IMR-90 (cell line): ENCODE measurements around the gene PTP4A2. TPM values are rescaled to one million over a fixed set of nuclear protein-coding genes. Genes with fewer than 3 reads are reported as not detected.
A peak's percentile ranks its signal among the peaks of the same experiment; 100 is the strongest.

Source experiments
- ATAC-seq: fragments of 200-7000 bp; cut with Tn5 transposase; 2 replicates; pipeline ENCODE4 v1.9.1; 2020; ENCODE audit warnings: low read depth, mild to moderate bottlenecking, moderate library complexity
- BruUV-seq: library from RNA; stranded (reverse); fragments of 400-500 nt; replicated peaks from 2 replicates; lab custom pipeline; 2021; lab: Mats Ljungman, UMichigan
- CTCF ChIA-PET: fragments of 300-600 bp; formaldehyde crosslinking; extraction: SDS; loops from one replicate; lab custom pipeline; 2021; ENCODE audit warnings: antibody characterized with exemption; lab: Yijun Ruan, JAX
- POLR2A ChIA-PET: fragments of 300-600 bp; sonication (Branson Sonifier 250); formaldehyde crosslinking; loops from one replicate; lab custom pipeline; 2022; ENCODE audit warnings: antibody characterized with exemption; ENCODE audit not compliant: unreplicated experiment; lab: Charles Lee
- DNase-seq: peaks from one replicate; pipeline ENCODE4 v3.0.0; 2013
- H2AFZ ChIP-seq: replicated peaks from 2 replicates; pipeline ENCODE3; 2013; ENCODE audit warnings: low read length, mild to moderate bottlenecking; ENCODE audit not compliant: poor library complexity
- H2AK5ac ChIP-seq: 2 replicates; pipeline ENCODE4 v1.6.1; 2013; ENCODE audit warnings: low read depth, low read length, inconsistent platforms
- H2AK9ac ChIP-seq: replicated peaks from 2 replicates; pipeline ENCODE3; 2013; ENCODE audit warnings: mild to moderate bottlenecking, low read depth, low read length, moderate library complexity; ENCODE audit not compliant: poor library complexity
- H2BK120ac ChIP-seq: 2 replicates; pipeline ENCODE4 v1.6.1; 2013; ENCODE audit warnings: low read depth, low read length, inconsistent platforms
- H2BK15ac ChIP-seq: 3 replicates; pipeline ENCODE4 v1.6.1; 2013; ENCODE audit warnings: low read depth, low read length, inconsistent platforms
- H2BK20ac ChIP-seq: 2 replicates; pipeline ENCODE4 v1.6.1; 2013; ENCODE audit warnings: low read depth, mild to moderate bottlenecking, inconsistent platforms, low read length, moderate library complexity
- H2BK5ac ChIP-seq: 2 replicates; pipeline ENCODE4 v1.6.1; 2013; ENCODE audit warnings: mild to moderate bottlenecking, low read depth, low read length, inconsistent platforms; ENCODE audit not compliant: poor library complexity, severe bottlenecking
- H3K14ac ChIP-seq: replicated peaks from 2 replicates; pipeline ENCODE4 v1.6.1; 2013; ENCODE audit warnings: low read depth, low read length, inconsistent platforms
- H3K18ac ChIP-seq: 2 replicates; pipeline ENCODE4 v1.6.1; 2013; ENCODE audit warnings: low read depth, low read length, control low read depth
- H3K23ac ChIP-seq: 2 replicates; pipeline ENCODE4 v1.6.1; 2013; ENCODE audit warnings: low read depth, low read length, inconsistent platforms
- H3K27ac ChIP-seq: 2 replicates; pipeline ENCODE4 v1.5.1; 2013; ENCODE audit warnings: mild to moderate bottlenecking, control low read depth, low read length; ENCODE audit not compliant: insufficient read depth
- H3K27me3 ChIP-seq: 2 replicates; pipeline ENCODE4 v1.6.1; 2013; ENCODE audit warnings: low read length; ENCODE audit not compliant: control insufficient read depth, insufficient read depth
- H3K36me3 ChIP-seq: 2 replicates; pipeline ENCODE4 v1.6.1; 2013; ENCODE audit warnings: low read length, mixed read lengths; ENCODE audit not compliant: control insufficient read depth, insufficient read depth
- H3K4ac ChIP-seq: 2 replicates; pipeline ENCODE4 v1.6.1; 2013; ENCODE audit warnings: low read depth, low read length, inconsistent platforms
- H3K4me1 ChIP-seq: 2 replicates; pipeline ENCODE4 v1.6.1; 2013; ENCODE audit warnings: low read length, mixed read lengths; ENCODE audit not compliant: control insufficient read depth, insufficient read depth
- H3K4me2 ChIP-seq: 2 replicates; pipeline ENCODE4 v1.6.1; 2013; ENCODE audit warnings: low read depth, mild to moderate bottlenecking, control low read depth, low read length, moderate library complexity
- H3K4me3 ChIP-seq: 2 replicates; pipeline ENCODE4 v1.5.1; 2013; ENCODE audit warnings: low read depth, mild to moderate bottlenecking, control low read depth, low read length, moderate library complexity; ENCODE audit not compliant: insufficient read depth
- H3K56ac ChIP-seq: 2 replicates; pipeline ENCODE4 v1.6.1; 2013; ENCODE audit warnings: low read length, inconsistent platforms; ENCODE audit not compliant: insufficient read depth; ENCODE audit errors: extremely low read depth
- H3K79me1 ChIP-seq, 2 experiments: 2 replicates each; pipeline ENCODE4 v1.6.1; 2013; ENCODE audit warnings: low read length in 2 of 2, inconsistent platforms in 1 of 2, low read depth in 1 of 2
- H3K9ac ChIP-seq: 2 replicates; pipeline ENCODE4 v1.6.1; 2013; ENCODE audit warnings: low read depth, low read length, control low read depth
- H3K9me1 ChIP-seq: 2 replicates; pipeline ENCODE4 v1.6.1; 2013; ENCODE audit warnings: low read length, inconsistent platforms; ENCODE audit not compliant: insufficient read depth
- H3K9me3 ChIP-seq: 2 replicates; pipeline ENCODE4 v1.6.1; 2013; ENCODE audit warnings: low read length; ENCODE audit not compliant: control insufficient read depth, insufficient read depth
- H4K20me1 ChIP-seq: 2 replicates; pipeline ENCODE4 v1.6.1; 2013; ENCODE audit warnings: low read length, inconsistent platforms; ENCODE audit not compliant: insufficient read depth
- H4K5ac ChIP-seq: 2 replicates; pipeline ENCODE4 v1.6.1; 2013; ENCODE audit warnings: mild to moderate bottlenecking, low read depth, low read length, control low read depth
- H4K8ac ChIP-seq, 2 experiments: 2 replicates each; pipeline ENCODE4 v1.6.1; 2013; ENCODE audit warnings: low read depth in 2 of 2, low read length in 2 of 2, control low read depth in 1 of 2, inconsistent platforms in 1 of 2
- H4K91ac ChIP-seq: 2 replicates; pipeline ENCODE4 v1.6.1; 2013; ENCODE audit warnings: low read depth, low read length, inconsistent platforms; ENCODE audit not compliant: insufficient read depth
- FOS ChIP-seq: fragments of 150-350 bp; IDR thresholded peaks from 2 replicates; pipeline ENCODE4 v1.6.1; 2016; ENCODE audit warnings: low read depth, low read length
- MAFK ChIP-seq: IDR thresholded peaks from 2 replicates; pipeline ENCODE4 v1.6.1; 2012; ENCODE audit warnings: low read depth, low read length, improper control_type of control experiment
- MAZ ChIP-seq: IDR thresholded peaks from 2 replicates; pipeline ENCODE4 v1.6.1; 2012; ENCODE audit warnings: low read depth, mild to moderate bottlenecking, low read length, improper control_type of control experiment, moderate library complexity, borderline replicate concordance
- WGBS, 2 experiments: methylation state at CpG; one replicate each; pipeline versions ENCODE4 v1.1.5 to v1.1.7; 2013; ENCODE audit warnings: missing lambda C conversion rate in 2 of 2; ENCODE audit not compliant: insufficient read length in 1 of 2; ENCODE audit errors: extremely low coverage in 2 of 2; 5-methylcytosine and 5-hydroxymethylcytosine counted together
- dilution Hi-C: fragments of 300-500 bp; cut with HindIII; formaldehyde crosslinking; loops from one replicate; pipeline ENCODE4 v1.14.3; 2018; ENCODE audit warnings: low sequenced_read_pairs; ENCODE audit not compliant: unreplicated experiment
- in situ Hi-C: fragments of 300-500 bp; cut with MboI; formaldehyde crosslinking; loops from 3 replicates; pipeline ENCODE4 v1.14.3; 2019; ENCODE audit warnings: low sequenced_read_pairs, inconsistent platforms, mixed read lengths
- intact Hi-C: fragments of 100-400 bp; cut with micrococcal nuclease; formaldehyde crosslinking; loops from 2 replicates; pipeline ENCODE4 v1.10.0; 2022
- polyA plus RNA-seq, 3 experiments: library from polyadenylated mRNA; depleted of rRNA; stranded (reverse); fragments of >200 nt; gene quantifications; 2 replicates each; pipeline ENCODE4 v1.2.3, GENCODE V29; 2012; ENCODE audit warnings: low replicate concordance in 1 of 3
- total RNA-seq: library from RNA; depleted of rRNA; stranded (reverse); fragments of >200 nt; gene quantifications from 2 replicates; pipeline ENCODE4 v1.2.3, GENCODE V29; 2012

Gene PTP4A2
- total and polyA plus RNA-seq, 2 of the 4 experiments (the other 2 are of a cell fraction), result 135 to 328 TPM

DNA sequence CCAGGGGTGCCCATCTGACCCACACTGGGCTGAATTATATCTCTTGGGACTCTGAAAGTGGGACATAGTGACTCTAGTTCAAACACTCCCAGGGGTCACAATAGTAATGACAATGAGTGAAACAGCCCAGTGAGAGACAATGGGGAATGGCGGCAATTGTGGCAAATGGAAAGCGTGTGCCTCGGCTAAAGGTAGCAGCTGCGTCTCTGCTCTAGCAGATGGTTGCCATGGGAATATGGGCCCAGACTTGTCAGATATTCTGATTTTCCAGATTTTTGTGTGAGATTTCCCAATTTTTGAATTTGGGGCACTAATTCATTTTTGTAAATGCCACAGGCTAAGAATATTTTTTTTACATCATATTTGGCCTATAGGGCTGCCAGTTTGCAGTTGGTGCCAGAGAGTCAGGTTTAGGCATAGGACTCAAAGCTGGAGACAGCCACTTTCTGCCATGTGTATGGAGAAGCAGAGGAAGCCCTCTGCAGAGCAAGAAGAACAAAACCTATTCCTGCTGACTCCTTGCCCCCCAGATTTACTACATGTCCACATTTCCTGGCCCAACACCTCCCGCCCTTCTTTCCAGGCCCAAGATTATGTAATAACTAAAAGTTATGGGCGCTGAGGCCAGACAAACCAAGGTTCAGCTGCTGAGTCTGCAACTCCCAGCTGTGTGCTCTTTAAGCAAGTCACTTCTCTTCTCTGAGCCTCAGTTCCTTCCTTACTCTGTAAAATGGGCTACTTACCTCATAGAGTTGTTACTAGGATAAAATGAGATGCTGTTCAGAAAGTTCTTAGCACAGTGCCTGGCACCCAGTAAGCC is 21.6 kb upstream of the PTP4A2 start:
- Histone ChIP-seq H3K4me1 (peaks cover 19% of the 10 kb centered on the region), H3K4ac (no peak overlapping the region), H3K27ac (no peak overlapping the region), H4K20me1 (no peaks in the 10 kb centered on the region), H2BK15ac (peak overlapping the region; percentile 26; the same call in 1 of the 3 replicates), H2AK5ac (peak overlapping the region; percentile 54), H3K9me1 (peaks cover 11% of the 10 kb centered on the region), H3K56ac (no peak overlapping the region), H4K5ac (no peak overlapping the region), H3K9me3 (no peaks in the 10 kb centered on the region), H2AK9ac (no peak overlapping the region), H3K14ac (no peak overlapping the region), H3K27me3 (no peaks in the 10 kb centered on the region), H4K91ac (no peak overlapping the region; the same call in 1 of the 2 replicates), H4K8ac (no peak overlapping the region), H2BK5ac (no peak overlapping the region), H2BK120ac (no peak overlapping the region), H3K36me3 (no peaks in the 10 kb centered on the region), H2BK20ac (no peak overlapping the region), H3K4me2 (no peak overlapping the region), H3K23ac (no peak overlapping the region), H3K79me1 (peaks cover 4 to 19% of the 10 kb centered on the region in 2 experiments), H2AFZ (no peak overlapping the region), H3K4me3 (no peak overlapping the region), H3K18ac (no peak overlapping the region), H3K9ac (no peak overlapping the region)
- in situ Hi-C loops, result loop anchor here (5.0 kb wide), 2 partner anchors 147 to 297 kb away; no protein-coding TSS in a partner anchor
- TF ChIP-seq MAZ, result no peak
- no peak for TF ChIP-seq MAFK
- no peak for TF ChIP-seq FOS
- POLR2A ChIA-PET, result no interaction called here
- DNase-seq (no peak), ATAC-seq (no peak)
- CTCF ChIA-PET, result no interaction called here
- no TSS peak for BruUV-seq
- 100% methylated on average over 3 of the region's 6 CpGs; no CpG with 5 or more reads in 1 of the 2 experiments for WGBS, 2 experiments
- dilution Hi-C loops, result no loop called here
- intact Hi-C loops, result loop anchor here (5.0 to 10.0 kb wide), 4 partner anchors 32 to 395 kb away; no protein-coding TSS in a partner anchor
